IMR-90 (cell line): ENCODE results near the gene DGKD. TPM values are rescaled to one million over a fixed set of nuclear protein-coding genes. Genes with fewer than 3 reads are reported as not detected.

Source experiments
- ATAC-seq: fragments of 200-7000 bp; cut with Tn5 transposase; 2 replicates; pipeline ENCODE4 v1.9.1; 2020; ENCODE audit warnings: low read depth, mild to moderate bottlenecking, moderate library complexity
- BruUV-seq: library from RNA; stranded (reverse); fragments of 400-500 nt; replicated peaks from 2 replicates; lab custom pipeline; 2021; lab: Mats Ljungman, UMichigan
- CTCF ChIA-PET: fragments of 300-600 bp; formaldehyde crosslinking; extraction: SDS; loops from one replicate; lab custom pipeline; 2021; ENCODE audit warnings: antibody characterized with exemption; lab: Yijun Ruan, JAX
- POLR2A ChIA-PET: fragments of 300-600 bp; sonication (Branson Sonifier 250); formaldehyde crosslinking; loops from one replicate; lab custom pipeline; 2022; ENCODE audit warnings: antibody characterized with exemption; ENCODE audit not compliant: unreplicated experiment; lab: Charles Lee
- DNase-seq: peaks from one replicate; pipeline ENCODE4 v3.0.0; 2013
- H2AFZ ChIP-seq: replicated peaks from 2 replicates; pipeline ENCODE3; 2013; ENCODE audit warnings: low read length, mild to moderate bottlenecking; ENCODE audit not compliant: poor library complexity
- H2AK5ac ChIP-seq: 2 replicates; pipeline ENCODE4 v1.6.1; 2013; ENCODE audit warnings: low read depth, low read length, inconsistent platforms
- H2AK9ac ChIP-seq: replicated peaks from 2 replicates; pipeline ENCODE3; 2013; ENCODE audit warnings: mild to moderate bottlenecking, low read depth, low read length, moderate library complexity; ENCODE audit not compliant: poor library complexity
- H2BK120ac ChIP-seq: 2 replicates; pipeline ENCODE4 v1.6.1; 2013; ENCODE audit warnings: low read depth, low read length, inconsistent platforms
- H2BK15ac ChIP-seq: 3 replicates; pipeline ENCODE4 v1.6.1; 2013; ENCODE audit warnings: low read depth, low read length, inconsistent platforms
- H2BK20ac ChIP-seq: 2 replicates; pipeline ENCODE4 v1.6.1; 2013; ENCODE audit warnings: low read depth, mild to moderate bottlenecking, inconsistent platforms, low read length, moderate library complexity
- H2BK5ac ChIP-seq: 2 replicates; pipeline ENCODE4 v1.6.1; 2013; ENCODE audit warnings: mild to moderate bottlenecking, low read depth, low read length, inconsistent platforms; ENCODE audit not compliant: poor library complexity, severe bottlenecking
- H3K14ac ChIP-seq: replicated peaks from 2 replicates; pipeline ENCODE4 v1.6.1; 2013; ENCODE audit warnings: low read depth, low read length, inconsistent platforms
- H3K18ac ChIP-seq: 2 replicates; pipeline ENCODE4 v1.6.1; 2013; ENCODE audit warnings: low read depth, low read length, control low read depth
- H3K23ac ChIP-seq: 2 replicates; pipeline ENCODE4 v1.6.1; 2013; ENCODE audit warnings: low read depth, low read length, inconsistent platforms
- H3K27ac ChIP-seq: 2 replicates; pipeline ENCODE4 v1.5.1; 2013; ENCODE audit warnings: mild to moderate bottlenecking, control low read depth, low read length; ENCODE audit not compliant: insufficient read depth
- H3K27me3 ChIP-seq: 2 replicates; pipeline ENCODE4 v1.6.1; 2013; ENCODE audit warnings: low read length; ENCODE audit not compliant: control insufficient read depth, insufficient read depth
- H3K36me3 ChIP-seq: 2 replicates; pipeline ENCODE4 v1.6.1; 2013; ENCODE audit warnings: low read length, mixed read lengths; ENCODE audit not compliant: control insufficient read depth, insufficient read depth
- H3K4ac ChIP-seq: 2 replicates; pipeline ENCODE4 v1.6.1; 2013; ENCODE audit warnings: low read depth, low read length, inconsistent platforms
- H3K4me1 ChIP-seq: 2 replicates; pipeline ENCODE4 v1.6.1; 2013; ENCODE audit warnings: low read length, mixed read lengths; ENCODE audit not compliant: control insufficient read depth, insufficient read depth
- H3K4me2 ChIP-seq: 2 replicates; pipeline ENCODE4 v1.6.1; 2013; ENCODE audit warnings: low read depth, mild to moderate bottlenecking, control low read depth, low read length, moderate library complexity
- H3K4me3 ChIP-seq: 2 replicates; pipeline ENCODE4 v1.5.1; 2013; ENCODE audit warnings: low read depth, mild to moderate bottlenecking, control low read depth, low read length, moderate library complexity; ENCODE audit not compliant: insufficient read depth
- H3K56ac ChIP-seq: 2 replicates; pipeline ENCODE4 v1.6.1; 2013; ENCODE audit warnings: low read length, inconsistent platforms; ENCODE audit not compliant: insufficient read depth; ENCODE audit errors: extremely low read depth
- H3K79me1 ChIP-seq, 2 experiments: 2 replicates each; pipeline ENCODE4 v1.6.1; 2013; ENCODE audit warnings: low read length in 2 of 2, inconsistent platforms in 1 of 2, low read depth in 1 of 2
- H3K9ac ChIP-seq: 2 replicates; pipeline ENCODE4 v1.6.1; 2013; ENCODE audit warnings: low read depth, low read length, control low read depth
- H3K9me1 ChIP-seq: 2 replicates; pipeline ENCODE4 v1.6.1; 2013; ENCODE audit warnings: low read length, inconsistent platforms; ENCODE audit not compliant: insufficient read depth
- H3K9me3 ChIP-seq: 2 replicates; pipeline ENCODE4 v1.6.1; 2013; ENCODE audit warnings: low read length; ENCODE audit not compliant: control insufficient read depth, insufficient read depth
- H4K20me1 ChIP-seq: 2 replicates; pipeline ENCODE4 v1.6.1; 2013; ENCODE audit warnings: low read length, inconsistent platforms; ENCODE audit not compliant: insufficient read depth
- H4K5ac ChIP-seq: 2 replicates; pipeline ENCODE4 v1.6.1; 2013; ENCODE audit warnings: mild to moderate bottlenecking, low read depth, low read length, control low read depth
- H4K8ac ChIP-seq, 2 experiments: 2 replicates each; pipeline ENCODE4 v1.6.1; 2013; ENCODE audit warnings: low read depth in 2 of 2, low read length in 2 of 2, control low read depth in 1 of 2, inconsistent platforms in 1 of 2
- H4K91ac ChIP-seq: 2 replicates; pipeline ENCODE4 v1.6.1; 2013; ENCODE audit warnings: low read depth, low read length, inconsistent platforms; ENCODE audit not compliant: insufficient read depth
- FOS ChIP-seq: fragments of 150-350 bp; IDR thresholded peaks from 2 replicates; pipeline ENCODE4 v1.6.1; 2016; ENCODE audit warnings: low read depth, low read length
- POLR2A ChIP-seq: IDR thresholded peaks from 2 replicates; pipeline ENCODE4 v1.6.1; 2012; ENCODE audit warnings: mild to moderate bottlenecking, low read depth, low read length
- WGBS, 2 experiments: methylation state at CpG; one replicate each; pipeline versions ENCODE4 v1.1.5 to v1.1.7; 2013; ENCODE audit warnings: missing lambda C conversion rate in 2 of 2; ENCODE audit not compliant: insufficient read length in 1 of 2; ENCODE audit errors: extremely low coverage in 2 of 2; 5-methylcytosine and 5-hydroxymethylcytosine counted together
- dilution Hi-C: fragments of 300-500 bp; cut with HindIII; formaldehyde crosslinking; loops from one replicate; pipeline ENCODE4 v1.14.3; 2018; ENCODE audit warnings: low sequenced_read_pairs; ENCODE audit not compliant: unreplicated experiment
- in situ Hi-C: fragments of 300-500 bp; cut with MboI; formaldehyde crosslinking; loops from 3 replicates; pipeline ENCODE4 v1.14.3; 2019; ENCODE audit warnings: low sequenced_read_pairs, inconsistent platforms, mixed read lengths
- intact Hi-C: fragments of 100-400 bp; cut with micrococcal nuclease; formaldehyde crosslinking; loops from 2 replicates; pipeline ENCODE4 v1.10.0; 2022
- polyA plus RNA-seq, 3 experiments: library from polyadenylated mRNA; depleted of rRNA; stranded (reverse); fragments of >200 nt; gene quantifications; 2 replicates each; pipeline ENCODE4 v1.2.3, GENCODE V29; 2012; ENCODE audit warnings: low replicate concordance in 1 of 3
- total RNA-seq: library from RNA; depleted of rRNA; stranded (reverse); fragments of >200 nt; gene quantifications from 2 replicates; pipeline ENCODE4 v1.2.3, GENCODE V29; 2012

Gene DGKD
- total and polyA plus RNA-seq, 2 of the 4 experiments (the other 2 are of a cell fraction): 6.5 to 10.1 TPM

DNA sequence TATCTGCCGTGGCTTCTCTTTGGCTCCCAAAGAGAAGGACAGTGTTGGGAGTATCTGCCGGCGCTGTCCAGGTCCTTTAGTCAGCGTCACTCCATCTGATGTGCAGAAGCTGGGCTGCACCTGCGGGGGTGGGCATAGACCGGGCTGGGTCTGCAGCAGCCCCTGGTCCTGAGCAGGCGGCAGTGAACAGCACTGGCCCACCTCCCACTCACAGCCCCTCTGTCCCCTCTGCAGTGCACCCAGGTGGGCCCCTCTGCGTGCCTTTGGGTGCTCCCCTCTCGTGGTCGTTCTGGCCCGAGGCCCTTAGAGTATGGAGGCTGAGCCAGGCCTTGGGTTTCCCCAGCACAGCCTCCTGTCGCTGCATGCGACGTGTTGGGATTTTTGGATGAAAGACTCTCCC is 116.5 kb downstream of the DGKD start:
- Histone ChIP-seq H3K18ac (no peak overlapping the region), H3K27me3 (no peaks in the 10 kb centered on the region), H4K5ac (no peak overlapping the region), H3K9me1 (peaks cover 2% of the 10 kb centered on the region; the same call in 1 of the 2 replicates), H3K4me1 (peaks cover 5% of the 10 kb centered on the region), H2AK5ac (no peak overlapping the region), H3K27ac (no peak overlapping the region), H3K4me3 (no peak overlapping the region), H3K4me2 (no peak overlapping the region), H3K9me3 (no peaks in the 10 kb centered on the region), H3K14ac (no peak overlapping the region), H3K79me1 (no peaks in the 10 kb centered on the region; a peak in 1 of 4 replicates), H4K8ac (no peak overlapping the region), H2BK5ac (no peak overlapping the region), H2AFZ (no peak overlapping the region), H4K20me1 (no peaks in the 10 kb centered on the region), H2AK9ac (no peak overlapping the region), H3K9ac (no peak overlapping the region), H3K23ac (no peak overlapping the region), H3K56ac (no peak overlapping the region), H4K91ac (no peak overlapping the region), H3K4ac (no peak overlapping the region), H2BK20ac (no peak overlapping the region), H2BK15ac (no peak overlapping the region), H2BK120ac (no peak overlapping the region), H3K36me3 (peaks cover 32% of the 10 kb centered on the region)
- TF ChIP-seq FOS (no peak), POLR2A (no peak)
- in situ Hi-C loops: loop anchor here (25.0 kb wide), 1 partner anchor 366 kb away; no protein-coding TSS in a partner anchor
- 96% methylated on average over 4 of the region's 14 CpGs; no CpG with 5 or more reads in 1 of the 2 experiments for WGBS, 2 experiments
- intact Hi-C loops: no loop called here
- ATAC-seq (no peak), DNase-seq (no peak)
- POLR2A ChIA-PET: no interaction called here
- dilution Hi-C loops: no loop called here
- CTCF ChIA-PET: no interaction called here
- BruUV-seq: no TSS peak
